HEK293 (cell line): ENCODE data around the gene DGKB.

Experiments
- CTCF ChIA-PET: fragments of 350-600 bp; formaldehyde crosslinking; extraction: SDS; loops from one replicate; lab custom pipeline; 2021; ENCODE audit warnings: antibody characterized with exemption; lab: Yijun Ruan, JAX
- POLR2A ChIA-PET: fragments of 300-600 bp; formaldehyde crosslinking; extraction: SDS; loops from one replicate; lab custom pipeline; 2020; ENCODE audit warnings: antibody characterized with exemption, inconsistent platforms; lab: Yijun Ruan, JAX
- H3K27ac ChIP-seq: fragments of 200-500 bp; sonication (Bioruptor generic); 2 replicates; pipeline ENCODE4 v1.5.1; 2014; ENCODE audit warnings: low read depth, low read length, control low read depth, inconsistent platforms; ENCODE audit errors: extremely low read depth
- H3K36me3 ChIP-seq, 2 experiments: fragments of 200-500 bp in 1 of 2; sonication (Bioruptor generic) in 1 of 2; 1 replicate in 1 of 2; 2 replicates in 1 of 2; pipeline ENCODE4 v1.5.1; 2014 to 2017; ENCODE audit warnings: inconsistent platforms in 2 of 2, low read length in 2 of 2; ENCODE audit not compliant: control insufficient read depth in 2 of 2, insufficient read depth in 1 of 2
- H3K4me1 ChIP-seq: fragments of 200-500 bp; sonication (Bioruptor generic); 2 replicates; pipeline ENCODE4 v1.5.1; 2014; ENCODE audit warnings: mild to moderate bottlenecking, low read length, inconsistent platforms; ENCODE audit not compliant: control insufficient read depth, insufficient read depth
- H3K4me3 ChIP-seq: 2 replicates; pipeline ENCODE4 v1.5.1; 2011; ENCODE audit warnings: low read depth, mild to moderate bottlenecking, control low read depth, low read length, moderate library complexity
- H3K9me3 ChIP-seq: fragments of 200-500 bp; sonication (Bioruptor generic); 2 replicates; pipeline ENCODE4 v1.5.1; 2014; ENCODE audit warnings: low read depth, low read length, inconsistent platforms; ENCODE audit not compliant: control insufficient read depth, insufficient read depth
- HOXC10 ChIP-seq: sonication (generic); formaldehyde crosslinking; IDR thresholded peaks from 2 replicates; pipeline ENCODE4 v1.8.1; 2023; ENCODE audit warnings: mild to moderate bottlenecking, missing genetic modification reagents
- KLF7 ChIP-seq: fragments of 450-650 bp; formaldehyde crosslinking; IDR thresholded peaks from 2 replicates; pipeline ENCODE4 v1.5.1; 2016; ENCODE audit warnings: missing biosample characterization, missing genetic modification characterization, borderline replicate concordance
- KLF8 ChIP-seq: fragments of 450-650 bp; formaldehyde crosslinking; IDR thresholded peaks from 2 replicates; pipeline ENCODE4 v1.5.1; 2016; ENCODE audit warnings: missing biosample characterization, missing genetic modification characterization
- OVOL3 ChIP-seq: fragments of 450-650 bp; formaldehyde crosslinking; IDR thresholded peaks from 2 replicates; pipeline ENCODE4 v1.5.1; 2016; ENCODE audit warnings: missing biosample characterization, missing genetic modification characterization
- RBAK ChIP-seq: fragments of 450-650 bp; formaldehyde crosslinking; IDR thresholded peaks from 2 replicates; pipeline ENCODE4 v1.5.1; 2016; ENCODE audit warnings: missing biosample characterization, missing genetic modification characterization
- SP3 ChIP-seq: fragments of 450-650 bp; formaldehyde crosslinking; IDR thresholded peaks from 2 replicates; pipeline ENCODE4 v1.5.1; 2016; ENCODE audit warnings: missing biosample characterization, missing genetic modification characterization
- SP7 ChIP-seq: fragments of 450-650 bp; formaldehyde crosslinking; IDR thresholded peaks from 2 replicates; pipeline ENCODE4 v1.5.1; 2016; ENCODE audit warnings: missing biosample characterization, missing genetic modification characterization
- TRIM28 ChIP-seq: IDR thresholded peaks from 2 replicates; pipeline ENCODE4 v1.6.1; 2011; ENCODE audit warnings: low read length, control low read depth, borderline replicate concordance
- ZBTB48 ChIP-seq: fragments of 450-650 bp; formaldehyde crosslinking; IDR thresholded peaks from 2 replicates; pipeline ENCODE4 v1.5.1; 2016; ENCODE audit warnings: missing biosample characterization, missing genetic modification characterization
- ZBTB49 ChIP-seq: fragments of 450-650 bp; formaldehyde crosslinking; IDR thresholded peaks from 2 replicates; pipeline ENCODE4 v1.5.1; 2016; ENCODE audit warnings: missing biosample characterization, missing genetic modification characterization, low read depth
- ZNF114 ChIP-seq: fragments of 450-650 bp; formaldehyde crosslinking; IDR thresholded peaks from 2 replicates; pipeline ENCODE4 v1.5.0; 2017; ENCODE audit warnings: missing biosample characterization, missing genetic modification characterization
- ZNF169 ChIP-seq: fragments of 450-650 bp; formaldehyde crosslinking; IDR thresholded peaks from 2 replicates; pipeline ENCODE4 v1.5.1; 2016; ENCODE audit warnings: missing biosample characterization, missing genetic modification characterization
- ZNF223 ChIP-seq: fragments of 450-650 bp; formaldehyde crosslinking; IDR thresholded peaks from 2 replicates; pipeline ENCODE4 v1.5.1; 2016; ENCODE audit warnings: missing biosample characterization, missing genetic modification characterization
- ZNF350 ChIP-seq: fragments of 450-650 bp; formaldehyde crosslinking; IDR thresholded peaks from 2 replicates; pipeline ENCODE4 v1.5.0; 2017; ENCODE audit warnings: missing biosample characterization, mild to moderate bottlenecking, missing genetic modification characterization
- ZNF433 ChIP-seq: fragments of 450-650 bp; formaldehyde crosslinking; IDR thresholded peaks from 2 replicates; pipeline ENCODE4 v1.5.1; 2016; ENCODE audit warnings: missing biosample characterization, missing genetic modification characterization, low read depth
- ZNF473 ChIP-seq: fragments of 450-650 bp; formaldehyde crosslinking; IDR thresholded peaks from 2 replicates; pipeline ENCODE4 v1.5.1; 2017; ENCODE audit warnings: missing biosample characterization, missing genetic modification characterization
- ZNF561 ChIP-seq: fragments of 450-650 bp; IDR thresholded peaks from 2 replicates; pipeline ENCODE4 v1.5.1; 2018; ENCODE audit warnings: missing biosample characterization, missing genetic modification characterization, borderline replicate concordance
- ZNF585B ChIP-seq: fragments of 450-650 bp; formaldehyde crosslinking; IDR thresholded peaks from 2 replicates; pipeline ENCODE4 v1.5.1; 2016; ENCODE audit warnings: missing biosample characterization, missing genetic modification characterization
- ZNF629 ChIP-seq: fragments of 450-650 bp; formaldehyde crosslinking; IDR thresholded peaks from 2 replicates; pipeline ENCODE4 v1.5.1; 2017; ENCODE audit warnings: missing biosample characterization, missing genetic modification characterization
- ZNF639 ChIP-seq: fragments of 450-650 bp; formaldehyde crosslinking; IDR thresholded peaks from 2 replicates; pipeline ENCODE4 v1.5.1; 2016; ENCODE audit warnings: missing biosample characterization, missing genetic modification characterization
- ZNF677 ChIP-seq: fragments of 450-650 bp; IDR thresholded peaks from 2 replicates; pipeline ENCODE4 v1.5.0; 2018; ENCODE audit warnings: missing biosample characterization, mild to moderate bottlenecking, missing genetic modification characterization, moderate library complexity
- ZNF768 ChIP-seq: fragments of 450-650 bp; formaldehyde crosslinking; IDR thresholded peaks from 2 replicates; pipeline ENCODE4 v1.5.1; 2018; ENCODE audit warnings: missing biosample characterization, mild to moderate bottlenecking, missing genetic modification characterization
- ZNF785 ChIP-seq: fragments of 450-650 bp; formaldehyde crosslinking; IDR thresholded peaks from 2 replicates; pipeline ENCODE4 v1.5.1; 2016; ENCODE audit warnings: missing biosample characterization, missing genetic modification characterization
- ZNF791 ChIP-seq: fragments of 450-650 bp; formaldehyde crosslinking; IDR thresholded peaks from 2 replicates; pipeline ENCODE4 v1.5.1; 2016; ENCODE audit warnings: missing biosample characterization, missing genetic modification characterization
- ZXDB ChIP-seq: fragments of 450-650 bp; formaldehyde crosslinking; IDR thresholded peaks from 2 replicates; pipeline ENCODE4 v1.5.1; 2016; ENCODE audit warnings: missing biosample characterization, missing genetic modification characterization
- TF ChIP-seq, protein P1 (sequence below): fragments of 450-650 bp; formaldehyde crosslinking; IDR thresholded peaks from 2 replicates; pipeline ENCODE4 v1.5.1; 2016; ENCODE audit warnings: missing biosample characterization, missing genetic modification characterization

DGKB gene

DNA sequence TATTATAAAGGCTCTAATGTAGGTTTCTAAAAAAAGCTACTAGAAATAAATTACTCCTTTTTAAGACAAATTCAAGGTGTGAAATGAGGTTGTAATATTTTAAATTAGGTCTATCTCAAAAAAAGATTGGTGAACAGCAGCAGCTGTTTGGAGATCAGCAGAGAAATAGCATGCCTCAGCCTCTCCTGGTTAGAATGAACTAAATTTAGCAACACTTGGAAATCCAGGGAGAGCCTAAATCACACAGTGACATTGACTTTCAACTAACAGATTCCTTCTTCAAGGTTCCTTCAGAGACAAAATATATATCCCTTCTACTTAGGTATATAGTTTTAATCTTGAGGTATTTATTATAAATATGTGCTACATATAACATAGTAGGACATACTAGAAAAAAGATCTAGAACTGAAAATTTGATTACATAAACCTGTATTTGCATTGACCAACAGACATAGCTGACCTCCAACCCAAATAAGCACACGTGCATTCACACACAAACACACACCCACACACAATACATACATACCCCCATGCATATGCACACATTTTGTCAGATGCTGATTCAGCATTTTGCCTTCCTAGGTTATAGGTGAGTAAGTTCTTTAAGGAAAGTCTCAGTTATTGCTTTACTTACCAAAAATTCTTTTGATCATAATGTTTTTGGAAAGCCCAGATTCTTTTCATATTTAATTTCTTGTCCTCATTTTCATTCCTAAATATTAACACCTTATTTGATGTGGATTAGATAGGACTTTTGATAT, 47.3 kb downstream of the DGKB start:
- ChIA-PET CTCF (no interaction called here), POLR2A (no interaction called here)
- Histone ChIP-seq H3K9me3 (no peaks in the 10 kb centered on the region), H3K4me1 (no peaks in the 10 kb centered on the region), H3K36me3 (no peaks in the 10 kb centered on the region), H3K4me3 (no peak overlapping the region), H3K27ac (no peak overlapping the region)
- no peak for TF ChIP-seq ZNF791 (tag by site-specific recombination)
- no peak for TF ChIP-seq ZNF677
- no peak for TF ChIP-seq KLF7 (tag by site-specific recombination)

- ChIA-PET POLR2A (no interaction called here), CTCF (no interaction called here)
- no peaks in the 10 kb centered on the region for H3K9me3 ChIP-seq
- H3K27ac ChIP-seq = no peak overlapping the region
- no peaks in the 10 kb centered on the region for H3K4me1 ChIP-seq
- no peak for TF ChIP-seq ZNF350 (tag by site-specific recombination)
- TF ChIP-seq OVOL3 (tag by site-specific recombination) = no peak
- no peak for TF ChIP-seq ZNF114 (tag by site-specific recombination)
- TF ChIP-seq ZBTB49 (tag by site-specific recombination) = no peak
- TF ChIP-seq ZNF433 (tag by site-specific recombination) = no peak
- no peak for TF ChIP-seq ZNF785 (tag by site-specific recombination)
- no peak for TF ChIP-seq ZNF561
- no peak for TF ChIP-seq ZNF677
- no peak for TF ChIP-seq SP3 (tag by site-specific recombination)
- no peak for TF ChIP-seq ZBTB48
- TF ChIP-seq ZXDB (tag by site-specific recombination) = no peak
- no peak for TF ChIP-seq ZNF629 (tag by site-specific recombination)
- no peak for TF ChIP-seq KLF8 (tag by site-specific recombination)
- no peak for TF ChIP-seq TRIM28
- no peak for TF ChIP-seq HOXC10
- no peak overlapping the region for H3K4me3 ChIP-seq
- no peaks in the 10 kb centered on the region for H3K36me3 ChIP-seq
Measured at GRCh38 chr7:14854471-14854870, 48.1 kb downstream of the DGKB start.

GRCh38 chr7:14851610-14852009, 50.9 kb downstream of the DGKB start:
- Histone ChIP-seq H3K27ac (no peak overlapping the region), H3K9me3 (no peaks in the 10 kb centered on the region), H3K36me3 (no peaks in the 10 kb centered on the region), H3K4me3 (no peak overlapping the region), H3K4me1 (no peaks in the 10 kb centered on the region)
- ChIA-PET POLR2A (no interaction called here), CTCF (interaction anchor here (0.5 kb wide), 1 partner anchor 27 kb away, joined by 4 read pairs; no protein-coding TSS in a partner anchor)
- TF ChIP-seq ZNF585B (tag by site-specific recombination) = no peak
- TF ChIP-seq ZNF473 = no peak
- no peak for TF ChIP-seq ZNF768 (tag by site-specific recombination)
- no peak for TF ChIP-seq ZNF169 (tag by site-specific recombination)
- TF ChIP-seq, protein P1, sequence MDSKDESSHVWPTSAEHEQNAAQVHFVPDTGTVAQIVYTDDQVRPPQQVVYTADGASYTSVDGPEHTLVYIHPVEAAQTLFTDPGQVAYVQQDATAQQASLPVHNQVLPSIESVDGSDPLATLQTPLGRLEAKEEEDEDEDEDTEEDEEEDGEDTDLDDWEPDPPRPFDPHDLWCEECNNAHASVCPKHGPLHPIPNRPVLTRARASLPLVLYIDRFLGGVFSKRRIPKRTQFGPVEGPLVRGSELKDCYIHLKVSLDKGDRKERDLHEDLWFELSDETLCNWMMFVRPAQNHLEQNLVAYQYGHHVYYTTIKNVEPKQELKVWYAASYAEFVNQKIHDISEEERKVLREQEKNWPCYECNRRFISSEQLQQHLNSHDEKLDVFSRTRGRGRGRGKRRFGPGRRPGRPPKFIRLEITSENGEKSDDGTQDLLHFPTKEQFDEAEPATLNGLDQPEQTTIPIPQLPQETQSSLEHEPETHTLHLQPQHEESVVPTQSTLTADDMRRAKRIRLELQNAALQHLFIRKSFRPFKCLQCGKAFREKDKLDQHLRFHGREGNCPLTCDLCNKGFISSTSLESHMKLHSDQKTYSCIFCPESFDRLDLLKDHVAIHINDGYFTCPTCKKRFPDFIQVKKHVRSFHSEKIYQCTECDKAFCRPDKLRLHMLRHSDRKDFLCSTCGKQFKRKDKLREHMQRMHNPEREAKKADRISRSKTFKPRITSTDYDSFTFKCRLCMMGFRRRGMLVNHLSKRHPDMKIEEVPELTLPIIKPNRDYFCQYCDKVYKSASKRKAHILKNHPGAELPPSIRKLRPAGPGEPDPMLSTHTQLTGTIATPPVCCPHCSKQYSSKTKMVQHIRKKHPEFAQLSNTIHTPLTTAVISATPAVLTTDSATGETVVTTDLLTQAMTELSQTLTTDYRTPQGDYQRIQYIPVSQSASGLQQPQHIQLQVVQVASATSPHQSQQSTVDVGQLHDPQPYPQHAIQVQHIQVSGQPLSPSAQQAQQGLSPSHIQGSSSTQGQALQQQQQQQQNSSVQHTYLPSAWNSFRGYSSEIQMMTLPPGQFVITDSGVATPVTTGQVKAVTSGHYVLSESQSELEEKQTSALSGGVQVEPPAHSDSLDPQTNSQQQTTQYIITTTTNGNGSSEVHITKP (tag by site-specific recombination) = no peak
- TF ChIP-seq ZNF223 (tag by site-specific recombination) = no peak
- TF ChIP-seq SP7 = no peak
- TF ChIP-seq RBAK (tag by site-specific recombination) = no peak
- TF ChIP-seq ZNF639 (tag by site-specific recombination) = no peak
- TF ChIP-seq ZNF561 = no peak
